ENCODE results near the gene ILKAP.

Gene ILKAP

GRCh38 chr2:238143239-238143951 lies 60.1 kb downstream of the ILKAP start:
- Mint-ChIP-seq H3K27ac (peak overlapping the region; percentile 46), H3K9me3 (no peaks in the 10 kb centered on the region), H3K36me3 (no peaks in the 10 kb centered on the region), H3K4me1 (peaks cover 16% of the 10 kb centered on the region), H3K4me3 (no peak overlapping the region)
- ATAC-seq (peak; percentile 36), DNase-seq (ENCODE audit: low spot score in 2 of 2) (no peak)

DNA sequence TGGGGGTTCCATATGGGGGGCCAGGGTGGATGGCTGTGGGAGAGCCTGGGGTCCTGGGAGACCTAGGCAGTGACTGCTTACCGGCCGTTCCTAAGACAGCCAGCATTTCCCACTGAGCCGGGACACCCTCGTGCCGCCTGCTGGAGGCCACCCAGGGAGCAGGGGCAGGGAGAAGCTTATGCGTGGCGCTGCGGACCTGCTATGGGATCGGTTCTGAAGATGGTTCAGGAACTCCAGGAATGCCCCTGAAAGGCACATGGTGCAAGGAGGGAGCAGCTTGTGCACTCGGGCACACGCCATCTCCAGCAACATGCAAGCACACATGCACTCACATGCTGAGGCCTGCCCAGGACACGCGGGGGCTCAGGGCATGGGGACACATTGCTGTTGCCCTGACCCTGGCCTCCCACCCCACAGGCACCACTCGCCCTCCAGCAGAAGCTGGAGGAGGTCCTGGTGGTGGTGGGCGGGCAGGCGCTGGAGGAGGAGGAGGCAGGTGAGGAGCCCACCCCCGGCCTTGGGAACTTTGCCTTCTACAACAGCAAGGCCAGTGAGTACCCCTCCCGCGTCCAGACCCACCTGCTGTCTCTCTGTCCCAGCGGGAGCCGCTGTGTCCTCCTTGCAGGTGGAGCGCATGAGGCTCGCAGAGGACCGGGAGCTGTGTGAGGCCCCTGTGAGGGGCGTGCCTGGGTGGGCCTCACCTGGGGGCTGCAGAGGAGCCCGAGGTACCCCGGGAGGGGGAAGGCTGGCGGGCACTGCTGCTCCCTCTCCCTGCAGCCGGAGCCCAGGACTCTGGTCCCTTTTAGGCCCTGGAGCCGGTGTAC lies 60.9 kb downstream of the ILKAP start:
- H3K27ac Mint-ChIP-seq, result peak overlapping the region; percentile 76
- H3K4me1 Mint-ChIP-seq, result peaks cover 16% of the 10 kb centered on the region

DNA sequence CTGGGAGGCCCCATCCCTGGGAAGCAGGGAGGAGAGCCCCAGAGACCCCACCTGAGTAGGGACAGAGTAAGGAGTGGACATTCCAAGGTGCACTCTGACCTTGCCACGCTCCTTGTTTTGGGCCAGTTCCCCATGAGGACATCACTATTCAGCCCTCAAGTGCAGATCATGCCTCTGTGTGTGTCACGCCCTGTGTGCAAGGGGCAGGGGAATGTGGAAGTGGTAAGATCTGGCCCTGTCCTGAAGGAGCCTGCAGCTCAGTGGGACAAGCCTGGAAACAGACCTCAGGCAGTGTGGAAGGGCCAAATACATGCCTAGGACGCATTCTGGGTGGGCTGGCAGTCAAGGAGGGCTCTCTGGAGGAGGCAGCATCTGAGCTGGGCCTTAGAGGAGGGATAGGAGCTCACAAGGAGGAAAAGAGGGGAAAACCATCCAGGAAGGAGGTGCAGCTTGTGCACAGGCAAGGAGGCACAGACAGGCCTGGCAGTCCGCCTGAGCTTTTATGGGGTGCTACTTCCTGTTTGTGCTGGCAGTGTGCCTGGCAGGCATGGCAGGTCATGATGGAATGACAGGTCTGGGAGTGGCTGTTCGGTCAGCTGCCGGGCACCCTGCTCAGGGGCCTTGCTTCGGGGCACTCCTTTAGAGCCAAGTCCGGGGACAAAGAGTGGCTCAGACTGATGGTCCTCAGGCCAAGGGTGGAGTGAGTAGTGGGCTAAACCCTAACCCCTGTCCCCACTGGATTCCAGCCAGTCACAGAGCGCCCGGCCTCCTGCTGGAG lies 61.8 kb downstream of the ILKAP start:
- ATAC-seq, result no peak
- H3K4me1 Mint-ChIP-seq, result peaks cover 16% of the 10 kb centered on the region
- no peak for DNase-seq (ENCODE audit: low spot score in 2 of 2)

More for the DNA sequence above, 60.9 kb downstream of the ILKAP start:
- H3K36me3 Mint-ChIP-seq, result no peaks in the 10 kb centered on the region
- H3K9me3 Mint-ChIP-seq, result no peaks in the 10 kb centered on the region
- ATAC-seq (no peak), DNase-seq (ENCODE audit: low spot score in 2 of 2) (no peak)
- H3K4me3 Mint-ChIP-seq, result no peak overlapping the region

GRCh38 chr2:238140721-238141540 lies 62.6 kb downstream of the ILKAP start:
- H3K4me1 Mint-ChIP-seq, result peaks cover 16% of the 10 kb centered on the region
- H3K27ac Mint-ChIP-seq, result peak overlapping the region; percentile 76
- no peaks in the 10 kb centered on the region for H3K9me3 Mint-ChIP-seq
- DNase-seq (ENCODE audit: low spot score in 2 of 2) (no peak), ATAC-seq (no peak)
- no peaks in the 10 kb centered on the region for H3K36me3 Mint-ChIP-seq
- H3K4me3 Mint-ChIP-seq, result no peak overlapping the region

More for the DNA sequence above, 61.8 kb downstream of the ILKAP start:
- no peaks in the 10 kb centered on the region for H3K36me3 Mint-ChIP-seq
- H3K4me3 Mint-ChIP-seq, result no peak overlapping the region
- H3K9me3 Mint-ChIP-seq, result no peaks in the 10 kb centered on the region
- peak overlapping the region; percentile 76 for H3K27ac Mint-ChIP-seq

- Mint-ChIP-seq H3K4me3 (no peak overlapping the region), H3K36me3 (no peaks in the 10 kb centered on the region), H3K4me1 (peaks cover 16% of the 10 kb centered on the region), H3K27ac (no peak overlapping the region), H3K9me3 (no peaks in the 10 kb centered on the region)
- no peak for ATAC-seq
- no peak for DNase-seq (ENCODE audit: low spot score in 2 of 2)
Measured at GRCh38 chr2:238140040-238140439, 63.5 kb downstream of the ILKAP start.

DNA sequence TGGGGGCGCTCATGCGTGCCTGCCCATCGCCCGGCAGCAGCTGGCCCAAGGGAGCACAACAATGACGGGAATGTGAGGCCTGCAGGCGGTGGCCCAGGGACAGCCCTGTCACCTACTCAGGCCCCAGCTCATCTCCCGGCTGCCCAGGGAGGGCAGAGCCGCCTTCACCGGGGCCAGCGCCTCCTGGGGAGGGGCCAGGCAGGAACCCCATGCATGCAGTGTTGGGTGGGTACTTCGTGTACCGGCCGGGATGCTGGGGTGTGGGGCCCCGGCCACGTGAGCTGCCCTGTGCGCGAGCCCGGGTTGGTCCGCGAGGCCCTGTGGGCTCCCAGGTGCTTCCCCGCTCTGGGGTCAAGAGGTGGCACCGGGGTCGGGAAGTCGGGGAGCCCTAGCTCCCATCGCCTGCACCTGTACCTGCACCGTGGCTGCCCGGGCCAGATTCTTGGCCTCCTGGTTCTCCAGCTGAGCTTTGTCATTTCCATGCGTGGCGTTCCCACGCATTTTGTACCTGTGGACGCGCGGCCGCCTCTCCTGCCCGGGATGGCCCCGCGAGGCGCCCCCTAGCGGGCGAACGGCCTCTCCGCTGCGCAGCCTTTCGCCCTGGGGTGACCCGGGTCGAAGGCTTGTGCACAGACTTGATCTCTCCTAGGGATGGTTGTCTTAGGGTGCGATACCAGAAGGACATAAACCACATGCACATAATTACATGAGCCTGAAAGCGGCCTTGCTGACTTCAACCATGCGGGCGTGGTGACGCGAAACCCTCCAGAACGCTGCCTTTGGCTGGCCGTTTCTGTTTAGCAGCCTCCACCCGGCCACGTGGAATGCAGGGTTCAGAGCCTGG lies 64.1 kb downstream of the ILKAP start:
- peak; percentile 29 for ATAC-seq
- Mint-ChIP-seq H3K27ac (no peak overlapping the region), H3K4me3 (no peak overlapping the region), H3K36me3 (no peaks in the 10 kb centered on the region), H3K4me1 (peaks cover 16% of the 10 kb centered on the region), H3K9me3 (no peaks in the 10 kb centered on the region)
- DNase-seq (ENCODE audit: low spot score in 2 of 2), result peak; percentile 36 to 62

DNA sequence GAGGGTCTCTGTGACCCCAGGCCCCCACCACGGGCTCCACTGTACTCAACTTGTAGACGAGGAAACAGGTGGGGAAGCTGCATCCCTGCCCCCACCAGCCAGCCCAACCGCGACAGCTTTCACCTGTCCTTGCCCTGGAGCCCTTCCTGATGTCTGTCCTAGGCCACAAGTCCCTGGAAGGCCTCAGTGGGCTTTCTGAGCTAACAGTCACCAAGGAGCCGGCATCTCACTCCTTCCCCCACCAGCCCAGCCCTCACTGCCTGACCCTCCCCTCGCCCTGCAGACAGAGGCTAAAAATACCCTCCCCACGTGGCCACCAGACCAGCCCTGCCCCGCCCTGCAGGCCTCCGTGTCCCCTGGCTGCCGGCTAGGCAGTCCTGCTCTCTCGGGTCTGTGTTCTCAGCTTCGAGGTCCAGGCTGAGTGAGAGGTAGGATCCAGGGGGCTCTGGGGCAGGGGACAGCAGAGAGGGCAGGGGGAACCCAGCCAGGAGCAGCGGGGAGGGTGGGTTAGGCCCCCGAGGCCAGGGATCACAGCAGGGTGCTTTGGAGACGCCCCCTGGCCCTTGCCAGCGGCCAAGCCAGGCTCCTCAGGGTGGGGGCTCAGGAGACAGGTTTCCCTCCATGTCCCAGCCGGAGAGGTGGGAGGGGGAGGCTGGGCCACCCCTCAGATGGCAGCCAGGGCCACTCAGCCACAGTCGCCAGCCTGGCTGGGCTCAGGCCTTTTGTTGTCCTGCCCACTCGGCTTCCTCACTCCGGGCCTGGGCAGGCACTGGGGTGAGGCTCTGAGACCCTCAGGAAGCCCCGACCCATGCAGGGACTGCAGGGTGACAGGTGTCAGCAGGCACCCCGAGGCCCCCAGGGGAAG lies 64.9 kb downstream of the ILKAP start, which contains the start of gene KLHL30:
TSS of gene KLHL30 (plus strand) at position 338 of the 865 bp plus-strand sequence. CDS start 2,087 bp downstream, outside the sequence.
- Mint-ChIP-seq H3K27ac (no peak within 1 kb of the TSS), H3K4me3 (no peak within 1 kb of the TSS), H3K4me1 (peaks cover 10% of the 10 kb centered on the region), H3K9me3 (no peaks in the 10 kb centered on the region), H3K36me3 (no peaks in the 10 kb centered on the region)
- DNase-seq (ENCODE audit: low spot score in 2 of 2) (no peak), ATAC-seq (no peak)

- peaks cover 10% of the 10 kb centered on the region for H3K4me1 Mint-ChIP-seq
- no peaks in the 10 kb centered on the region for H3K36me3 Mint-ChIP-seq
- no peak for DNase-seq (ENCODE audit: low spot score in 2 of 2)
- no peak for ATAC-seq
- H3K9me3 Mint-ChIP-seq, result no peaks in the 10 kb centered on the region
- no peak overlapping the region for H3K27ac Mint-ChIP-seq
- H3K4me3 Mint-ChIP-seq, result no peak overlapping the region
Measured at GRCh38 chr2:238137885-238138284, 65.6 kb downstream of the ILKAP start.

DNA sequence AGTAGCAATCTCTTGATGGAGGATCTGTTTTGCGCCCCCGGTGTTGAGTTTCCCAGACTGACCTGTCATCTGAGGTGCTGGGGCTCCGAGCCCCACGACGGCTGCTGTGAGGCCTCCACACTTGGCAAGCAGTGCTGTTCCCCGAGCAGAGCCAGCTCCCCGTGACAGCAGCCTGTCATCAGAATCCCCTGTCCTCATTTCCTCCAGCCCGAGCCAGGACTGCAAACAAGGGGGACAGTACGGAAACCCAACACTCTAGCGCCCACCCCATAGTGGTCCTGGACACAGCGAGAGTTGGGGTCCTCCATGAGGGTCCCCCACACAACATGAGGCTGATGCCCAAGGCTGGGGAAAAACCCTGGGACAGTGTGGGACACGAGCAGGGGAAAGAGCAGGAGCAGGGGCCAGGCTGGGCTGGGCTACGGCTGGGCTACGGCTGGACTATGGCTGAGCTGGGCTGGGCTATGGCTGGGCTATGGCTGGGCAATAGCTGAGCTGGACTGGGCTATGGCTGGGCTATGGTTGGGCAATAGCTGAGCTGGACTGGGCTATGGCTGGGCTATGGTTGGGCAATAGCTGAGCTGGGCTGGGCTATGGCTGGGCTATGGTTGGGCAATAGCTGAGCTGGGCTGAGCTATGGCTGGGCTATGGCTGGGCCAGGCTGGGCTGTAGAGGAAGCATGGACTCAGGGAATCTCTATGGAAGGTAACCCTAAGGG lies 66.5 kb downstream of the ILKAP start:
- no peak for DNase-seq (ENCODE audit: low spot score in 2 of 2)
- no peaks in the 10 kb centered on the region for H3K36me3 Mint-ChIP-seq
- ATAC-seq, result no peak

GRCh38 chr2:238135601-238136150 lies 67.8 kb downstream of the ILKAP start:
- no peak overlapping the region for H3K27ac Mint-ChIP-seq
- H3K36me3 Mint-ChIP-seq, result no peaks in the 10 kb centered on the region
- no peak overlapping the region for H3K4me3 Mint-ChIP-seq
- H3K9me3 Mint-ChIP-seq, result no peaks in the 10 kb centered on the region
- ATAC-seq (no peak), DNase-seq (ENCODE audit: low spot score in 2 of 2) (no peak)
- H3K4me1 Mint-ChIP-seq, result no peaks in the 10 kb centered on the region

More for the DNA sequence above, 66.5 kb downstream of the ILKAP start:
- Mint-ChIP-seq H3K4me1 (peaks cover 8% of the 10 kb centered on the region), H3K9me3 (no peaks in the 10 kb centered on the region), H3K27ac (no peak overlapping the region), H3K4me3 (no peak overlapping the region)

GRCh38 chr2:238134393-238134785 lies 69.1 kb downstream of the ILKAP start:
- Mint-ChIP-seq H3K27ac (no peak overlapping the region), H3K4me3 (no peak overlapping the region), H3K4me1 (no peaks in the 10 kb centered on the region), H3K9me3 (no peaks in the 10 kb centered on the region), H3K36me3 (no peaks in the 10 kb centered on the region)
- ATAC-seq (no peak), DNase-seq (ENCODE audit: low spot score in 2 of 2) (no peak)

- Mint-ChIP-seq H3K27ac (no peak overlapping the region), H3K9me3 (no peaks in the 10 kb centered on the region), H3K36me3 (no peaks in the 10 kb centered on the region), H3K4me3 (no peak overlapping the region), H3K4me1 (no peaks in the 10 kb centered on the region)
- DNase-seq (ENCODE audit: low spot score in 2 of 2), result no peak
- no peak for ATAC-seq
Measured at GRCh38 chr2:238133499-238134392, 69.7 kb downstream of the ILKAP start.

Data from stimulated activated effector memory CD8-positive, alpha-beta T cell treated with anti-CD3 and anti-CD28 coated beads, Interleukin-12 subunit alpha, Interleukin-12 subunit beta, amount 100 ng/mL, for 72 hours (primary cell).